HG03565 (cell line): Measurements from ENCODE around the gene GNG12.

Experiments used
- ATAC-seq: cut with Tn5 transposase; IDR thresholded peaks from one replicate; pipeline ENCODE4 v1.9.1; 2021; ENCODE audit warnings: mild to moderate bottlenecking, moderate library complexity; ENCODE audit not compliant: unreplicated experiment

GNG12 gene

DNA sequence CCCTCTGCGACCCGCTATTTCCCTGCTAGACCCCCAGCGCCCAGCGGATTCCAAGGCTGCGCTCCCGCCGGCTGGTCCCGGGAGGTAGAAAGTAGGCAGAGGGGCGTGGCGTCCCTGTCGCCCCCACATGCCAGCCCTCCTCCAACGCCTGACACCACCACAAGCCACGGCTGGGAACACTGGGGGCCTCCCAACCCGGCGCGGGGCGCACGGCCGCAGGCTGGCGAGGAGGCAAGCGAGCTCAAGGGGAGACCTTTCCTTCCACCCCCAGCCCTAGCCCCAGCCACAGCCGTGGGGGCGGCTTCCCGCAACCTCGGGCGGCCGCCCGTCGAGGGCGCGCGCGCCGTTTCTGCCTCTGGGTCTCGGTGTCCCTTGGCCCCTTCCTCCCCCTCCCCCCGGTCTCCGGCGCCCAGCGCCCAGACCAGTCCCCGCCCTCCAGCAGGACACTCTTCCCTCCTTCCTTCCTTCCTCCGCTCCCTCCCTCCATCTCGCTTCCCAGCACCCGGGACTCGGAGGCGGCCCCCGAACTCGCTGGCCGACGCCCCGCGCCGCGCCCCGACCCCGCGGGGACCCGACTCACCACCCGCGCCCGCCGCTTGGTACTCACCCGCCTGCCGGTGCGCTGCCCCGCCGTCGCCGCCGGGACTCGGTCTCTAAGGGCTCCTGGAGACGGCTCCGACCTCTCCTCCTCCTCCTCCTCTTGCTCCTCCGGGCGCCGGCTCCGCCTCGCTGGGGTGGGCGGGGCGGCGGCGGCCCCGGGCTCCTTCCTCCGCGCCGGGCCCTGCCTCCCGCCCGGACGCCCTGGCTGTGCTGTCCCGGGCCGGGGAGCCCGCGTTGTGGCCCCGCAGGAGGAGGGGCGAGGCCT lies at the start of gene GNG12:
Gene GNG12, minus strand, starts transcription at position 731 of the 865 bp plus-strand sequence. CDS start 125,781 bp downstream, outside the sequence.
- no peak for ATAC-seq

DNA sequence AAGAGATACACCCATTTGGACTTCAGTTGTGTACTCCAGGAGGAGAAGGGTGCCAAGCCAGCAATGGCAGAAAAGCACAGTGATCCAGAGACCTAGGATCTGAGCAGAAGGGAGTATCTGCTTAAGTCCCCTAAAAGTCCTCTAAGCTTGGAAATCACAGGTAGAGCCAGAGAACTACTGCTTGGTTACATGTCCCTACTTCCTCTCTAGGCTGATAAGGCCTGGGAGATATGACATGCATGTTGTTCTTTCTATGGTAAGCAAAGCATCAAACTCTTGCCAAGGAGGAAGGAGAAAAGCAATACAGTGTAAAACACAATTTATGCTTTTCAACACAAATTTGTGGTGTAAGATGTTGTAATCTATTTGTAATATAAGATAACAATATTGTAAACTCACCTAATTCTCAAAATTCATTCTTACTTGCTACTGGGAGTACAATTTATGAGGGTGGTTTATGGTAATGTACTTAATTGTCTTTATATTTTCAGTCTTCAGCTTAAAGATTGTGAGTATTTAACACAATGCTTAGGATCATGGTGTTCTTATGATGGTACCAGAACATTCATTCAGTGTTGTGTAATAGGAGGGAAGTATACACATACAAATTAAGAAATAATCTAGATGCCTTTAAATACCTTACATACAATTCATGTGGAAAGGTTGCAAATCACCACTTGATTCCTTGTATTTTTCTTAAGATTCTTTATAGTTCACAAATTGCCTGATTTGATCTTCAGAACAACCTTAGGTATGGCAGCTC lies 49.1 kb upstream of the GNG12 start:
- ATAC-seq = no peak

GRCh38 chr1:67880056-67880601 lies 46.9 kb upstream of the GNG12 start:
- ATAC-seq = no peak

- no peak for ATAC-seq
Measured at GRCh38 chr1:67879485-67879884, 46.2 kb upstream of the GNG12 start.

GRCh38 chr1:67874501-67875111 lies 41.3 kb upstream of the GNG12 start:
- no peak for ATAC-seq

- no peak for ATAC-seq
Measured at GRCh38 chr1:67869233-67869632, 36.0 kb upstream of the GNG12 start.

GRCh38 chr1:67863637-67864036 lies 30.4 kb upstream of the GNG12 start:
- no peak for ATAC-seq

GRCh38 chr1:67862685-67863084 lies 29.4 kb upstream of the GNG12 start:
- no peak for ATAC-seq

- ATAC-seq = no peak
Measured at GRCh38 chr1:67861856-67862516, 28.7 kb upstream of the GNG12 start.

GRCh38 chr1:67860776-67861175 lies 27.5 kb upstream of the GNG12 start:
- ATAC-seq = no peak

DNA sequence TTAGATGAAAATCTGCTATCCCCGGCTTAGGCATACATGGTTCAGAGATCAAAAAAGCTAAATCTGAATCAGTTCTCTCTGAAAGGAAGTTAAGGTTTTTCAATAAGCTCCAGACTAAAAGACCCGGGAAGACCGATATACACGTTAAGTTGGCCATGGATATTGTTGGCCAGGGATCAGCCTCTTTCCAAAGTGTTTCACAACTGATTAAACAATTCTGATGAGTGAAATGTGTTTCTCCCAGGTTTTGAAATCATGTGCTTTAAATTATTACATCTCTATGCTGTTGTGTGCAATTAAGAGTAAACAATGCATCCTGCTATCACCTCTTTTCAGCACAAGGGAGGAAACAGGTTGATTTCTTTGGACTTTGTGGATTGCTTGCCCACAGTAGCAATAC lies 23.7 kb upstream of the GNG12 start:
- no peak for ATAC-seq

GRCh38 chr1:67855961-67856360 lies 22.7 kb upstream of the GNG12 start:
- no peak for ATAC-seq

DNA sequence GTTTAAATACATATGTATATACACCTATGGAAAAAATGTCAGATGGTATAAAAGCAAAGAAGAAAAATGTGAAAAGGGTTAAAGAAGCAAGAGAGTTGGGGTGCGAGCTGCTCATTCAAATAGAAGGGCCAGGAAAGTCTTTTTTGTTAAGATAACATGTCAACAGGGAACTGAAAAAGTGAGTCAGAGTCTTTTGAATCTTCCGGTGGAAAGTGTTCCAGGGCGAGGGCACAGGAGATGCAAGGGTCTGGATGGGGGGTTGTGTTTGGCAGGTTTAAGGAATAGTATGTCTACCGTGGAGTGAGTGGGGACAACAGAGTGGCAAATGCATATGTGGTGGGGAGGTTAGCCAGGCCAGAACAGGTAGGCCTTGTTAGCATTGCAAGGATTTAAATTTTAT lies 22.2 kb upstream of the GNG12 start:
- ATAC-seq = no peak

GRCh38 chr1:67853704-67854103 lies 20.4 kb upstream of the GNG12 start:
- ATAC-seq = no peak

- ATAC-seq = no peak
Measured at GRCh38 chr1:67851800-67852199, 18.5 kb upstream of the GNG12 start.

DNA sequence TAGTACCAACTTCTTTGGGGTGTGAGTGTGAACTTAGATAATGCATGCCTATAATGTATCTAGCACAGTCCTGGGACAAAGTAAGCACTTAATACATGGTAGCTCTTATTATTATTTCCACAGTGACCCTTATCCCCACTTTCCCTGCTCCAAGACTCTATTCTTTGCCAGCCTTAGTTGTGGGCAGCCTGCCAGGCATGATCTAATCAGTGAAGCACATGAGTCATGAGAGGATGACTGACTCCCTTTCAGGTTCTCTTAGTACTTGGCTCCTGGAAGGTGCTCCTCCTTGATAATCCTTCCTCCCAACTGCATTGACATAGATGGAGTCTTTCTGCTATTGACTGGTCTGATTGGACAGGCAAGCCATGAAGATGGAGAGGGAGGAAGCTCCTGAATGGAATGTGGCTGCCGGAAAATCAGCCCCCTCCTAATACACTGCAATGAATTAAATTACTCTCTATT lies 17.4 kb upstream of the GNG12 start:
- no peak for ATAC-seq

GRCh38 chr1:67850151-67850551 lies 16.9 kb upstream of the GNG12 start:
- ATAC-seq = no peak

DNA sequence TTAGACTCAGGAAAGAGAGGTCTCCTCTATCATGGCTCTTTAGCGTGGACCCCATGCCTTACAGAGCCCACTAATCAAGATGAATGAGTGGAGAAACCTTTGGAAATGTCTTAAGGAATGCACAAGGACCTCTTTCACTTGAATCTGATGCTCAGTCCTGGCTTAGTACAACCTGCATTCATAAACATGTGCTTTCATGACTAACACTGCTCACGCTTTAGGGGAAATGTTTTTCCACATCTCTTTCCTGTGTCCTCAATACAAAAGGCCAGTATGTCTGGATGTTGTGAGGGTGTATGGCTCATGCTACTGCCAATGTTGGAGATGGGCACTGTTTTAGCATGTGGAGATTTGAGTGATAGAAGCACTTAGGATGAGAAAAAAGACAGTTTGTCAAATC lies 14.2 kb upstream of the GNG12 start:
- ATAC-seq = no peak

- ATAC-seq = no peak
Measured at GRCh38 chr1:67846538-67846937, 13.3 kb upstream of the GNG12 start.

DNA sequence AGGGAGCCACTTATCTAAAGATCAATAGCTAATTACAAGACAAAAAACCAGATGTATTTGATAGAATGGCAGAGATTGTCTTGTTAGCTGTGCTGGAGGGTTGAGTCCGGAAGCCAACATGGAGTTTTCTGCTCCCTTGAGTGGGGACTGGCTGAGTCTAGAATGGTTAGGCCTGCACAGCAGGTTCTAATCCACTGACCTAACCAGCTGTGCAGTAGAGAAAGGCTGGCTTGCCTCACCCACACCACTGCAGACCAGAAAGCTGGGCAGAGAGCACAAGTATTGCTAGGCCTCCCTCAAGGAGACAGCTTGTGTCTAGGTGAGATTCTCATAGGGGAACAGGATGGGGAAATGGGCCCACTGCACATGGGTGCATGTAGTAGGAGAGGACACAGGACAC lies 11.7 kb upstream of the GNG12 start:
- no peak for ATAC-seq

- ATAC-seq = no peak
Measured at GRCh38 chr1:67843746-67844145, 10.5 kb upstream of the GNG12 start.
